ENCODE results near the gene CNGB1.

Gene CNGB1

DNA sequence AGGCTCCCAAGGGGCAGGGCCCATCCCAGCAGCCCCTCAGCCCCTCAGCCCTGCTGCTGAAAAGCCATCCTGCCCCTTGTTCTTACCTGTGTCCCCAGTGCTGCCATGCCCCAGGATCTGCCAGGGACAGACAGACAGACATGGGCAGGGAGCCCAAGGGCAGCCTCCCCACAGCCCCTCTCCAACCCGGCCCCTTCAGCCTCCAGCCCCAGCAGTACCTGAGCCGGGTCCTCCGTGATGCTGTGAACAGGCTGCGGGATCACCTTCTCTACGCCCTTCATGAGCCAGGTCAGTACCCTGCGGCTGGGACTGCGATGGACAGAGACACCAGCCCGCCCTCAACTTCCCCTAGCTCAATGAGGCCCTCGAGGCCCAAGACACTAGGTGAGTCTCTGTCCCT is 8.2 kb downstream of the CNGB1 start:
- Histone ChIP-seq H3K27me3 (no peaks in the 10 kb centered on the region), H3K9me3 (no peaks in the 10 kb centered on the region), H3K36me3 (no peaks in the 10 kb centered on the region), H3K4me1 (ENCODE audit: control insufficient read depth in 1 of 2, insufficient read depth in 1 of 2, low read depth in 1 of 2, low read length in 1 of 2) (no peaks in the 10 kb centered on the region), H3K27ac (no peak overlapping the region), H3K4me3 (ENCODE audit: low read depth in 1 of 2, low read length in 1 of 2) (no peak overlapping the region)
- TF ChIP-seq, protein P1, sequence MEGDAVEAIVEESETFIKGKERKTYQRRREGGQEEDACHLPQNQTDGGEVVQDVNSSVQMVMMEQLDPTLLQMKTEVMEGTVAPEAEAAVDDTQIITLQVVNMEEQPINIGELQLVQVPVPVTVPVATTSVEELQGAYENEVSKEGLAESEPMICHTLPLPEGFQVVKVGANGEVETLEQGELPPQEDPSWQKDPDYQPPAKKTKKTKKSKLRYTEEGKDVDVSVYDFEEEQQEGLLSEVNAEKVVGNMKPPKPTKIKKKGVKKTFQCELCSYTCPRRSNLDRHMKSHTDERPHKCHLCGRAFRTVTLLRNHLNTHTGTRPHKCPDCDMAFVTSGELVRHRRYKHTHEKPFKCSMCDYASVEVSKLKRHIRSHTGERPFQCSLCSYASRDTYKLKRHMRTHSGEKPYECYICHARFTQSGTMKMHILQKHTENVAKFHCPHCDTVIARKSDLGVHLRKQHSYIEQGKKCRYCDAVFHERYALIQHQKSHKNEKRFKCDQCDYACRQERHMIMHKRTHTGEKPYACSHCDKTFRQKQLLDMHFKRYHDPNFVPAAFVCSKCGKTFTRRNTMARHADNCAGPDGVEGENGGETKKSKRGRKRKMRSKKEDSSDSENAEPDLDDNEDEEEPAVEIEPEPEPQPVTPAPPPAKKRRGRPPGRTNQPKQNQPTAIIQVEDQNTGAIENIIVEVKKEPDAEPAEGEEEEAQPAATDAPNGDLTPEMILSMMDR (IDR thresholded peaks at IDR 0.05) = no peak

DNA sequence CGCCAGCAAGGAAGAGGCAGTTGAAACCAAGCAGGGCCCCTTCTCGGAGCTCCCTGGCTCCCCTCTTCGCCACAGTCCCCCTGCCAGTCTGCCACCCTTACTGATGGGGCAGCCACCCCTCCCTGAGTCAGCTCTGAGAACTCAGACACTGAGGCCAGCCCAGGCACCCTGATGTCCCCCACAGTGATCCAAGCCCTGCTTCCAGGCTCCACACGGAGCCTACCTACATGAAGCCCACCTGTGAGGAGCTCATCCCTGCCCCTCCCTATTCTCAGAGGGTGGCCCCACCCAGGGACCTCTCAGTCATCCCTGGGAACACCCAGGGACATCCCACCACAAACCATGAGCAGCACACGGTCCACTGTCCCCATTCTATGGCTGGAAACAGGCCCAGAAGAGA is 8.9 kb downstream of the CNGB1 start:
- Histone ChIP-seq H3K4me3 (ENCODE audit: low read depth in 1 of 2, low read length in 1 of 2) (no peak overlapping the region), H3K36me3 (no peaks in the 10 kb centered on the region), H3K9me3 (no peaks in the 10 kb centered on the region), H3K27ac (no peak overlapping the region), H3K4me1 (ENCODE audit: control insufficient read depth in 1 of 2, insufficient read depth in 1 of 2, low read depth in 1 of 2, low read length in 1 of 2) (no peaks in the 10 kb centered on the region), H3K27me3 (no peaks in the 10 kb centered on the region)
- TF ChIP-seq, protein P1 (IDR thresholded peaks at IDR 0.05) = no peak

DNA sequence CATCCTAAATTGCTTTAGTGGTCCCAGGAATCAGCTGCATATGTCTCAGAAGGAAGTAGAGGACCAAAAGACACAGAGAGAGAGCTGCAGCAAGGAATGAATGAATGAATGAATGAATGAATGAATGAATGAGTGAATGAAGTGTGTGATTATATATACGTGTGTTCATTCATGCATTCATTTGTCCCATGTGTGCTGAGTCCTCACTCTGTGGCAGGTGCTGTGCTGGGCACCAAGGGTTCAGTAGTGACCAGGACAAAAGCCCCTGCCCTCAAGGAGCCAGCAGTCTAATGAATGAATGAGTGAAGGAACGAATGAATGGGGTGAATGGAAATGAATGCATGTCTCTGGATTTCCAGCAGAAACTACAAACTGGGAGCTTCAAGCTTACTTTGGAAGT is 9.4 kb downstream of the CNGB1 start:
- H3K27ac ChIP-seq = no peak overlapping the region
- H3K9me3 ChIP-seq = no peaks in the 10 kb centered on the region
- TF ChIP-seq, protein P1 (IDR thresholded peaks at IDR 0.05) = no peak
- H3K4me1 ChIP-seq (ENCODE audit: control insufficient read depth in 1 of 2, insufficient read depth in 1 of 2, low read depth in 1 of 2, low read length in 1 of 2) = no peaks in the 10 kb centered on the region
- no peaks in the 10 kb centered on the region for H3K36me3 ChIP-seq
- no peaks in the 10 kb centered on the region for H3K27me3 ChIP-seq
- H3K4me3 ChIP-seq (ENCODE audit: low read depth in 1 of 2, low read length in 1 of 2) = no peak overlapping the region

DNA sequence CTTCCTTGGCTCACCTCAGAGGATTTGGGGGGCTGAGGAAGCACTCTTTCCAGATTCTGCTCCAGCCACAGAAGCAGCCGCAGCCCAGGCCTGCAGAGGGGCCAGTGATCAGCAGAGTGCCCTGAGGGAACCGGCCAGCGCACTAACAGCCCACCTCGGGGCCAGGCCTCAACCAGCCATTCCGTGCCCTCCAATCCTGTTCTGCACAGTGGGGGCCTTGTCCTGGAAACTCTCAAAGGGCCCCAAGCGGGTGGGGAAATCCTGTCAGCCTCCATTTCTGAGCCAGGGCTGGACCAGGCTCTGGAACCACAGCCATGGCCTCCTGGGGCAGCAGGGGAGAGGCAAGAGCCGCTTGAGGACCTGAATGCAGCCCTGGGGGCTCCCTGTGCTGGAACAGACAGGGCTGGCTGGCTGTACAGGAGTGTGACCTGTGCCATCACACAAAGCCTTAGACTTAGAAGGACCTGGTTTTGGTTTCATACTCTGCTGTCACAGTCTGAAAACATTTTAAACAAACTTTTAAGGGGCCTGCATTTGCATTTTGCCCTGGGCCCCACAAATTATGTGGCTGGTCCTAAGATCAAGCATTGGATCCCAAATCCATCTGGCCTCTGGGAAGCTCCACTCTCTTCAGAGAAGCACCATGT is 10.0 kb downstream of the CNGB1 start:
- H3K4me1 ChIP-seq (ENCODE audit: control insufficient read depth in 1 of 2, insufficient read depth in 1 of 2, low read depth in 1 of 2, low read length in 1 of 2) = no peaks in the 10 kb centered on the region
- H3K9me3 ChIP-seq = no peaks in the 10 kb centered on the region
- TF ChIP-seq, protein P1 (IDR thresholded peaks at IDR 0.05) = no peak
- no peak overlapping the region for H3K4me3 ChIP-seq (ENCODE audit: low read depth in 1 of 2, low read length in 1 of 2)
- no peaks in the 10 kb centered on the region for H3K36me3 ChIP-seq
- no peaks in the 10 kb centered on the region for H3K27me3 ChIP-seq
- H3K27ac ChIP-seq = no peak overlapping the region

DNA sequence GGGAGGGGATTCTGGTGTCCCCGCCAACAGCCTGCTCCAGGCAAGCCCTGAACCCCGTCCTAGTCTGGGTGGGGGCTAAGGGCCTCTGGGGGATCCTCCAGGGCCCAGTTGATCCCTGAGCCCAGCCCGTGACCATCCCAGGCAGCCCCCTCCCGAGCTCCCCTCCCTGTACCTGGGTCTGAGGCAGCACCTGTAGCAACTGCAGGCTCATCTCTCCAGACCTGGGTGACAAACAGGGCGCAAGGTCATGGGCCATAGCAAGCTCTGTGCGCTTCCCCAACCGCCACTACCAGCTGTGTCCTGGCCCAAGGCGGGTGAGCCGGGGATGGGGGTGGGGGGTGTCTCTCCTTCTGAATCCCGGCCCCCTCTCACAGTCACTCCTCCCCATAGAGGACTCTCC is 10.6 kb downstream of the CNGB1 start:
- Histone ChIP-seq H3K4me1 (ENCODE audit: control insufficient read depth in 1 of 2, insufficient read depth in 1 of 2, low read depth in 1 of 2, low read length in 1 of 2) (no peaks in the 10 kb centered on the region), H3K4me3 (ENCODE audit: low read depth in 1 of 2, low read length in 1 of 2) (no peak overlapping the region), H3K27me3 (no peaks in the 10 kb centered on the region), H3K36me3 (no peaks in the 10 kb centered on the region), H3K27ac (no peak overlapping the region), H3K9me3 (no peaks in the 10 kb centered on the region)
- TF ChIP-seq, protein P1 (IDR thresholded peaks at IDR 0.05) = no peak
